Cerebellar cortex (tissue), 1 donor: Measurements from ENCODE around the gene OR7A10.
"Not testable (repeated sequence)": the region's sequence is repeated elsewhere in the genome, so short reads cannot be mapped to it uniquely, and the experiment has no call there.

Experiments
- DNase-seq: peaks from one replicate; pipeline ENCODE4 v3.0.0-alpha.2; 2015; ENCODE audit warnings: low spot score

Gene OR7A10

GRCh38 chr19:14795078-14795721 lies 53.5 kb downstream of the OR7A10 start:
- no peak for DNase-seq

GRCh38 chr19:14792250-14792649 lies 56.5 kb downstream of the OR7A10 start:
- not testable (repeated sequence) for DNase-seq
